Caki2 (cell line): ENCODE data around the gene CP. TPM values are rescaled to one million over a fixed set of nuclear protein-coding genes. Genes with fewer than 3 reads are reported as not detected.
"Not testable (repeated sequence)": the region's sequence is repeated elsewhere in the genome, so short reads cannot be mapped to it uniquely, and the experiment has no call there.

Experiments
- DNase-seq: peaks from one replicate; pipeline ENCODE4 v3.0.0-alpha.2; 2015; ENCODE audit warnings: low read depth
- in situ Hi-C: cut with HindIII; loops from 2 replicates; pipeline ENCODE4 v1.10.0; 2016; ENCODE audit warnings: low sequenced_read_pairs, low pct_unique_long_range_greater_than_20kb, mixed read lengths
- total RNA-seq: library from RNA; depleted of rRNA; stranded (reverse); fragments of >200 nt; shearing (Covaris generic); gene quantifications from 2 replicates; pipeline ENCODE4 v1.2.3, GENCODE V29; 2014; ENCODE audit warnings: low replicate concordance; rRNA removed

Gene CP
- 10.9 and 30.7 TPM in 2 replicates for total RNA-seq

GRCh38 chr3:149221783-149222517 lies at the start of gene CP:
Gene CP, minus strand, starts transcription at chr3:149221829. Its CDS starts 37 bp downstream, at chr3:149221792.
- in situ Hi-C loops = no loop called here

GRCh38 chr3:149270180-149270579 lies 48.6 kb upstream of the CP start:
- DNase-seq = no peak
- in situ Hi-C loops = no loop called here

More at GRCh38 chr3:149221783-149222517, at the start of gene CP:
- peak; percentile 68 for DNase-seq

- in situ Hi-C loops = no loop called here
- no peak for DNase-seq
These were observed 48.1 kb upstream of the CP start for GRCh38 chr3:149269687-149270086.

- peak; percentile 60 for DNase-seq
- in situ Hi-C loops = no loop called here
These were observed 45.9 kb upstream of the CP start for GRCh38 chr3:149267565-149267964.

GRCh38 chr3:149266736-149267135 lies 45.1 kb upstream of the CP start:
- in situ Hi-C loops = no loop called here
- no peak for DNase-seq

- in situ Hi-C loops = no loop called here
- DNase-seq = no peak
These were observed 42.2 kb upstream of the CP start for GRCh38 chr3:149263856-149264255.

- in situ Hi-C loops = no loop called here
- no peak for DNase-seq
These were observed 37.1 kb upstream of the CP start for GRCh38 chr3:149258714-149259113.

GRCh38 chr3:149258298-149258697 lies 36.7 kb upstream of the CP start:
- no peak for DNase-seq
- in situ Hi-C loops = no loop called here

- DNase-seq = no peak
These were observed 30.6 kb upstream of the CP start for GRCh38 chr3:149252272-149252671.

GRCh38 chr3:149251186-149251585 lies 29.6 kb upstream of the CP start:
- in situ Hi-C loops = no loop called here
- no peak for DNase-seq

More at GRCh38 chr3:149252272-149252671, 30.6 kb upstream of the CP start:
- in situ Hi-C loops = no loop called here

- in situ Hi-C loops = no loop called here
- DNase-seq = peak; percentile 27
These were observed 26.5 kb upstream of the CP start for GRCh38 chr3:149247929-149248691.

GRCh38 chr3:149247008-149247710 lies 25.5 kb upstream of the CP start:
- no peak for DNase-seq
- in situ Hi-C loops = no loop called here

GRCh38 chr3:149245738-149246451 lies 24.3 kb upstream of the CP start:
- in situ Hi-C loops = no loop called here
- DNase-seq = peak; percentile 25

- no peak for DNase-seq
- in situ Hi-C loops = no loop called here
These were observed 21.9 kb upstream of the CP start for GRCh38 chr3:149243540-149243939.

GRCh38 chr3:149239357-149239936 lies 17.8 kb upstream of the CP start:
- DNase-seq = no peak
- in situ Hi-C loops = no loop called here

- DNase-seq, in situ Hi-C loops: not testable (repeated sequence)
These were observed 16.6 kb upstream of the CP start for GRCh38 chr3:149238268-149238667.

- no peak for DNase-seq
- in situ Hi-C loops = no loop called here
These were observed 14.2 kb upstream of the CP start for GRCh38 chr3:149235599-149236424.
